Neutrophil (primary cell): ENCODE data around the gene TBC1D17.

Source experiments
- H3K27ac ChIP-seq: fragments of 200-600 bp; sonication (generic); 2 replicates; pipeline ENCODE4 v1.5.1; 2016; ENCODE audit warnings: mild to moderate bottlenecking, moderate library complexity
- H3K27me3 ChIP-seq: fragments of 200-600 bp; sonication (generic); 2 replicates; pipeline ENCODE4 v1.6.0; 2016; ENCODE audit warnings: mild to moderate bottlenecking
- H3K36me3 ChIP-seq: fragments of 200-600 bp; sonication (generic); 2 replicates; pipeline ENCODE4 v1.5.1; 2017
- H3K4me1 ChIP-seq, 2 experiments: fragments of 200-600 bp in 1 of 2; sonication (generic) in 1 of 2; 1 replicate in 1 of 2; 2 replicates in 1 of 2; pipeline versions ENCODE4 v1.5.1 to v1.6.1; 2013 to 2016; ENCODE audit warnings: low read depth in 1 of 2, low read length in 1 of 2, mild to moderate bottlenecking in 1 of 2, moderate library complexity in 1 of 2; ENCODE audit not compliant: control insufficient read depth in 1 of 2, insufficient read depth in 1 of 2
- H3K4me3 ChIP-seq, 2 experiments: fragments of 200-600 bp in 1 of 2; sonication (generic) in 1 of 2; 1 replicate in 1 of 2; 2 replicates in 1 of 2; pipeline ENCODE4 v1.5.1; 2013 to 2016; ENCODE audit warnings: low read depth in 1 of 2, low read length in 1 of 2, mild to moderate bottlenecking in 1 of 2, moderate library complexity in 1 of 2
- H3K9me3 ChIP-seq: fragments of 200-600 bp; sonication (generic); 2 replicates; pipeline ENCODE4 v1.5.1; 2016
- TF ChIP-seq, protein P1 (sequence below): fragments of 200-600 bp; sonication (generic); IDR thresholded peaks from 2 replicates; pipeline ENCODE4 v1.5.1; 2016; ENCODE audit warnings: antibody characterized with exemption

TBC1D17 gene

DNA sequence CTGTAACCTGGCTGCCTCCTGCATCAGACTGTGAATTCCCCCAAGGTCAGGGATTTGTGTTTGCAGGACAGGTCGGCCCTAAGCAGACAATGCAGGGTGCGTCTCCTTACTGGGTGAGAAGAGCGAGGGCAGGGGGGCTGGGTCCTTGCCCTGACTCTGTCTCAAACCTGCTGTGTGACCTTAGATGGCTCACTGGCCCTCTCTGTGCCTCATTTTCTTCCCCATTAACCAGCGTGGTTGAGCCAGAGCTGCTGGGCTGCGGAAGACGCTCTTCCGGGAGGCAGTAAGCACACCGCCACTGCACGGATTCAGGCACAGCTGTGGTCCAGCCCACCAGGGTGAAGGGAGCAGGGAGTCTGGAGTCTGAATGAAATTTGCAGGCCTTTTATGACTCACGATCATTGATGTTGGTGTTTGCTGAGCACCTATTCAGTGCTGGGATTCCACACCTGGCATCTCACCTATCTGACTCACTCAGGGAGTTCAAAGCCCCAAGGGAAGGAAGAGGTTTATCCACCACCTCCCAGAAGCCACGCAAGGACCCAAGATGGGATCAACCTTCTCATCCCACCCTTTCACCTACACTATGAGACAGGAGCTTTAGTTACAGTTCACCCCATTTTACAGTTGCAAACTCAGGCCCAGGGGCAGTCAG, 2.9 kb upstream of the TBC1D17 start:
- Histone ChIP-seq H3K4me1 (peaks cover 30 to 35% of the 10 kb centered on the region in 2 experiments), H3K4me3 (no peak overlapping the region), H3K27me3 (no peaks in the 10 kb centered on the region), H3K27ac (peak overlapping the region; percentile 95), H3K36me3 (no peaks in the 10 kb centered on the region), H3K9me3 (no peaks in the 10 kb centered on the region)
- TF ChIP-seq, protein P1, sequence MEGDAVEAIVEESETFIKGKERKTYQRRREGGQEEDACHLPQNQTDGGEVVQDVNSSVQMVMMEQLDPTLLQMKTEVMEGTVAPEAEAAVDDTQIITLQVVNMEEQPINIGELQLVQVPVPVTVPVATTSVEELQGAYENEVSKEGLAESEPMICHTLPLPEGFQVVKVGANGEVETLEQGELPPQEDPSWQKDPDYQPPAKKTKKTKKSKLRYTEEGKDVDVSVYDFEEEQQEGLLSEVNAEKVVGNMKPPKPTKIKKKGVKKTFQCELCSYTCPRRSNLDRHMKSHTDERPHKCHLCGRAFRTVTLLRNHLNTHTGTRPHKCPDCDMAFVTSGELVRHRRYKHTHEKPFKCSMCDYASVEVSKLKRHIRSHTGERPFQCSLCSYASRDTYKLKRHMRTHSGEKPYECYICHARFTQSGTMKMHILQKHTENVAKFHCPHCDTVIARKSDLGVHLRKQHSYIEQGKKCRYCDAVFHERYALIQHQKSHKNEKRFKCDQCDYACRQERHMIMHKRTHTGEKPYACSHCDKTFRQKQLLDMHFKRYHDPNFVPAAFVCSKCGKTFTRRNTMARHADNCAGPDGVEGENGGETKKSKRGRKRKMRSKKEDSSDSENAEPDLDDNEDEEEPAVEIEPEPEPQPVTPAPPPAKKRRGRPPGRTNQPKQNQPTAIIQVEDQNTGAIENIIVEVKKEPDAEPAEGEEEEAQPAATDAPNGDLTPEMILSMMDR, result no peak

DNA sequence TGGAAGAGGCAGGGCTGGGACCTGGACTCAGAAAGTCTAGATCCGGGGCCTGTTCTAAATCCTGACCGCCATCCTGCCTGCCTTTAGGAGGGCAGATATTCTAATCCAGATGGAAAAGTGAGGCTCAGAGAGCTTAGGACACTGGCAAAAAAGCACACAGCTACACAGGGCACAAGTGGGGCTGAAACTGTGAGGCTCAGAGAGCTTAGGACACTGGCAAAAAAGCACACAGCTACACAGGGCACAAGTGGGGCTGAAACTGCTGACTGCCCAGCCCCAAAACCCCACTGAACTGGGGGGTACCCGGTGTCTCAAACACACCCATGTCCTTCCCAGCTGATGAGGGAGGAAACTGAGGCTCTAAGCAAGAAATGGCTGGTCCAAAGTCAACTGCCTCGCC, 2.3 kb upstream of the TBC1D17 start:
- H3K27ac ChIP-seq, result peak overlapping the region; percentile 95
- no peaks in the 10 kb centered on the region for H3K9me3 ChIP-seq
- peak overlapping the region in 1 of 2 experiments; percentile 99 for H3K4me3 ChIP-seq
- TF ChIP-seq, protein P1, result no peak
- H3K4me1 ChIP-seq, result peaks cover 26 to 31% of the 10 kb centered on the region in 2 experiments
- H3K36me3 ChIP-seq, result peaks cover 1% of the 10 kb centered on the region
- no peaks in the 10 kb centered on the region for H3K27me3 ChIP-seq

DNA sequence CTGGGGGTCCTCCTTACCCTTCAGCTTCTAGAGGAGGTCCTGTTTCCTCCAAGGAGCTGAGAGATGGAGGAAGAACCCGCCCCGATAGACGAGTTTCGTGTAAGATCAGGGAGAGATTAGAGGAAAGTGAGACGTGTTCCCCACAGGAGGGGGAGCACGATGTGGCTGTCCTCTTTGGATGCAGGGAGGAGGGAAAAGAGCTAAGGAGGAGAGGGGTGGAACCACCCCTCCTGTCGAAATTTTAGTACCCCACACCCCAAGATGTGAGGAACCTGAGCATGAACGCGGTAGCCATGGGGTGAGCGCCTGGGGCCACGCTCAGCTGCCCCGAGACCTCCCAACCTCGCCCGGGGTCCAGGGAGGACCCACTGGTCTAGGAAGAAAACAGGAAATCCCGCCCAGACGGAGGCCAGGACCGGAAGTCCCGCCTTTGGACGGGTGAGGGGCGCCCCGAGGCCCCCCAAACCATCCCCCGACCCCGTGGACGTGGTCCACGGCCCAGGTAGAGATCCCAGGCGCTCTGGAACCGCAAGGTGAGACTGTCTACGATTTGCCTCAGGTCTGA, 1.6 kb upstream of the TBC1D17 start:
- H3K4me1 ChIP-seq, result peaks cover 21 to 24% of the 10 kb centered on the region in 2 experiments
- H3K27me3 ChIP-seq, result no peaks in the 10 kb centered on the region
- peak overlapping the region; percentile 99 for H3K4me3 ChIP-seq
- H3K9me3 ChIP-seq, result no peaks in the 10 kb centered on the region
- peak overlapping the region; percentile 95 for H3K27ac ChIP-seq
- peaks cover 9% of the 10 kb centered on the region for H3K36me3 ChIP-seq
- TF ChIP-seq, protein P1, result no peak

DNA sequence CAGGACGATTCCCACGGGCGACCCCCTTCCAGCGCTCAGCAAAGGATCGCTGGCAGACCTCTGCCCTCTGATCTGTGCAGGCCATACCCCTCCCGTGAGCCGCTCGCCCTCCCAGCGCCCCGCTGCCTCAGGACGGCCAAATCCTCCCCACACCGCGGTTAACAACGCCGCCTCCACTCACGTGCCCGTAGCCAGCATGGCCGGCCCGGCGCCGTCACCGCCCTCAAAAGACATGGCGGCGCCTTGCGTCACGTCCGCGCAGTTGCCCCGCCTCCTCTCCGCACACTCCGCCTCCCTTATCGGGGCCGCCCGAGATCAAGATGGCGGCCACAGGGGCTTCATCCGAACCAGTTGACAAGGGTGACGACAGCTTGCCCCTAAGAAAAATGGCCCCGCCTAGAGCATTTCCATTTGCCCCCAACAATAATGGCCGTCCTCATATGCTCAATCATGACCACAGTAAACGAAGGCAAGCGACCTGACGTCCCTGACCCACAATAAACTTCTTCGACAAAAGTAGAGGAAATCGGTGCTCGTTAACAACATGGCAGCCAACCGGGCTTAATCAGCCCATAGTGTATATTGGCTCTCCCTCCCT, 981 bp upstream of the TBC1D17 start:
- Histone ChIP-seq H3K4me1 (peaks cover 21 to 23% of the 10 kb centered on the region in 2 experiments), H3K27ac (peak overlapping the region; percentile 95), H3K9me3 (no peaks in the 10 kb centered on the region), H3K27me3 (no peaks in the 10 kb centered on the region), H3K4me3 (peak overlapping the region; percentile 99), H3K36me3 (peaks cover 15% of the 10 kb centered on the region)
- TF ChIP-seq, protein P1, result no peak

DNA sequence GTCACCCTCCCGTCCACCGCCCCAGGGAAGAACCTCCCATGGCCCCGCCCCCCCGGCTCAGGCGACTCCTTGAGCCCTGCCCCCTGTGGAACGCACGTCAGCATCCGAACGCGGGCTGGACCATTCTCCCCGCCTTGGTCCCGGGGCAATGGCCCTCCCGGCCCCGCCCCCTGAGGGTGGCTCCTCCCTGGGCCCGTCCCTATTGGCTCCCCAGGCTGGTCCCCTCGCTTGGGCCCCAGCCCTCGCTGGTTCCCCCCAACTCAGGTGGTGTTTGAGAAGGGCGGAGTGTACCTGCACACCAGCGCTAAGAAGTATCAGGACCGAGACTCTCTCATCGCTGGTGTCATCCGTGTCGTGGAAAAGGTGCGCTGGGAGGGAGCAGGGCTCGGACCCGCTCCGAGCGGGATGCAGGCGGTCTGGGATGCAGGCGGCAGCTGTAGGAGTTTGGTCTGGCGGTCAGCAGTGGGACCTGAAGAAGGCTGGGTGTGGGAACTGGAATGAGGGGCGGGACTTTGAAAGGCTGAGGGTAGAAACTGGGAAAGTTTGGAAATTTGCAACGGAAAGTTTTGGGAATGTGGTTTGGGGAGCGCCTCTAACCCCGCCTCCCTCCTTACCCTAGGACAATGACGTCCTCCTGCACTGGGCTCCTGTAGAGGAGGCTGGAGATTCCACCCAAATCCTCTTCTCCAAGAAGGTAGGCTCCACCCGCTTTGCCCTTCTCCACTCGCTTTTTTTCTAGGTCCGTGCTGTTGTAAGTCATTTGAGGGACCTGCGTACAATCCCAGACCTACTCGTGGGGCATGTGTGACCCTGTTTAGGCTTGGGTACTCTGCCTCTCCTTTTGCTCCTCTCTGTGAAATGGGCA, 609 bp downstream of the TBC1D17 start:
- Histone ChIP-seq H3K36me3 (peaks cover 31% of the 10 kb centered on the region), H3K27me3 (no peaks in the 10 kb centered on the region), H3K4me1 (peaks cover 21 to 23% of the 10 kb centered on the region in 2 experiments), H3K9me3 (no peaks in the 10 kb centered on the region), H3K27ac (peak overlapping the region; percentile 95), H3K4me3 (peak overlapping the region; percentile 99)
- TF ChIP-seq, protein P1, result no peak
